ENCODE results near the gene ELMO2.

Gene ELMO2

DNA sequence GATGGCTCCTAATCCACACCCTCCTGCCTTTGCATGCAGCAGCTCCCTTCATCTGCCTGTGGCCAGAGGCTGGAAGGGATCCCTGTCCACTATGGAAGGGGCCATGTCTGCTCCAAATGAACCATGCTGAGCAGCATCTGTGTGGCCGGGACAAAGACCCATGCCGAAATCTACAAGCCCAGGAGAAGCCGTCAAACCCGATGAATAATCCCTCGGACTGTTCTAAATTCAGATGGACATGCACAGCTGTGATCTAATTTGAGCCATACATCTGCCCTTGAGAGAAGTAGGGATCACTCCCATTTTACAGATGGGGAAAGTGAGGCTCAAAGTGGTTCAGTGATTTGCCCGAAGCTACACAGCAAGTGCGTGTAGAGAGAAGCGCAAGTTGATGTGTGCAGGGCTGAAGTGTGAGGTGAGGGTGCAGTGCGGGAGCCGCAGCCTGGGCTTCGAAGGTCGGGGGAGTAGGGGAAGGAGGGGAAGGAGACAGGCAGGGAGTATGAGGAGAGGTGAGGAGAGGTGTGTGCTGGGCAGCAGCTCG, 75.5 kb downstream of the ELMO2 start:
- DNase-seq: no peak

DNA sequence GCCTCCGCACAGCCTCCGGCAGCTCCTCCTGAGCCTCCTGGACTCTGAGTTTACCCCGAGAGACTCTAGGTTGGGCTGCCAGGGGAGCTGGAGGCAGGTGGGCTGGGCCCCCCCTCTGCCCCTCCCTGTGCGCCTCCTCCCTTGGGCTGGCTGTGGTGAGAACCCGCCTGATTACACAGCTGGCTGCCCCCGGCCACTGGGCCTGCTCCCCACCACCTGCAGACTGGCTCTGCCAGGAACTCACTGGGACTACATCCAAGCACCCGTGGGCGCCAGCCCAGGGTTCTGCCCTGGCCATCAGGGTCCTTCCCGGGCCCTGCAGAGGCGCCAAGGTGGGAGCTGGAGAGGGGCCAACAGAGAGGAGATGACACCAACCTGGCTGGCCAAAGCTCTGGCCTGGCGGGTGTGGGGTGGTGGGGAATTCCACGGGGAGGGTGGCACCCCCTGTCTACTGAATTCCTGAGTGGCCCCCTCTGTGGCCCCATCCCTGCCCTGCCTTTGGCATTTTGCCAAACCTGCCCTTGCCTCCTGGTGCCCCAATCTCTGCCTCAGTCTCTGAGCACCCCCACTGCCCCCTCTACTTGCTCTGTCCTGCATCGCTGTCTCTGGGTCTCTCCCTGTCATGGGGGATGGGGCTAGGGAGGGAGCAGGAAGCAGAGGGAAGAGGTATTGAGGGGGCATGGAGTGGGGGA, 76.2 kb downstream of the ELMO2 start:
- no peak for DNase-seq

DNA sequence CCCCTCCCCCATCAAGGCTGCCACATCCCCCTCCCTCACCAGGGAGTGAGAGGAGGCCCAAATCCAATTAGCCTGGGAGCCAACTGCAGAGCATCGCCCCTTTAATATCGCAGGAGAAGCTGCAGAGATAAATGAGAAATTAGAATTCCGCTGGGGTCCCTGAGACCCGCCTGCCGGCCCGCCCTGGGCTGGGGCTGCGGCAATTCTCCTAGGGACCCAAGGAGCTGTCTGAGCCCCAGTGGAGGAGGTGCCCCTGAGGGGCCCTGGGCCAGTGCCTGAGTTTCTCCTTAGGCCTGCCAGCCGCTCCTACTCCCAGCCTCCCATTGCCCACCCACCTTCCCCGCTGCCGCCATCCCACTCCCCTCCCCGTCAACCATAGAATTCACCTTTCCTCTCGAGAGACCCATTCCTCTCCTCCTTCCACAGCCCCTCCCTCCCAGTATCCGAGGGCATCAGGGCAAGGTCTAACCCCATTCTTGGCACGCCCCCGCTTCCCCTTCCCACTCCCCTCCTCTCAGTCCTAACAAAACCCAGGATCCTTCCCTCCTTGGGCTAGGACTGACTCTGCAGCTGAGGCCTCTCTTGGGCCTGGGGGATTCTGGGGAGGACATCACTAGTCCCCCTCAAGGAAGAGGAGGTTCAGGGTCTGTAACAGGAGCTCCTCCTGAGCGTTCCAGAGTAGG, 78.1 kb downstream of the ELMO2 start:
- DNase-seq: no peak

DNA sequence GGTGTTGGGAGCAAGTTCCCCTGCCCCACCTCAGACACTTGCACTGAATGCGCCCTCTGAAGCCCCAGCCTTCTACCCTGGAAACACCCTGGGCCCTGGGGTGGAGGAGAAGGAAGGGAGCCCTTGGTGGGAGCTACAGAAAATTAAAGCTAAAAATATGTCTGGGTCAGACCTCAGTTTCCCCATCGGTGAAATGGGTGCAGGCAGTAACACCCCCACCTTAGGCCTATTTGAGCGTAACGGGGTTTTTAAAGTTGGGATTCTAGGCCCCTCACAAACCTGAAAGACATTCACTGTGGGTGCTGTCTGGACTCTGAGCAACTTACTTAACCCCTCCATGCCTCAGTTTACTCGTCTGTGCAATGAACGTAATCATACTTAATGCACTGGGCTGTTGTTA, 78.9 kb downstream of the ELMO2 start:
- no peak for DNase-seq

DNA sequence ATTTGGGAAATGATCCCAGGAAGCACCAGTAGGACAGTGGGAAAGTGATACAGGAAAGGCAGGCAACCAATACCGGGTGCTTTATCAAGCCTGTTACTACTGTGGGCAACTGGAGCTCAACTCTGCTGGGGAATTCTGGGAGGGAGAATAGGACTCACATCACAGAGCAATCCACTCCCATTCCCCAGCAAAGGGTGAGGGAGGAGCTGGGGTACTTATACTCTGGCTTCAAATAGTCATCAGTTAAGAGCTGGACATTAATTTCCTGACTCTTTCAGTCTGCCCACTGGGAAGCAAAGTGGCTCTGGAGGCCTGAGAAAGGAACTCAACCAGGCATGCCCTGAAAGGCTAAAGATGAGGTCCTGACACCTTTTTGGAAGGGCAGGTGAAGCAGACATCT, 80.6 kb downstream of the ELMO2 start:
- DNase-seq: no peak

DNA sequence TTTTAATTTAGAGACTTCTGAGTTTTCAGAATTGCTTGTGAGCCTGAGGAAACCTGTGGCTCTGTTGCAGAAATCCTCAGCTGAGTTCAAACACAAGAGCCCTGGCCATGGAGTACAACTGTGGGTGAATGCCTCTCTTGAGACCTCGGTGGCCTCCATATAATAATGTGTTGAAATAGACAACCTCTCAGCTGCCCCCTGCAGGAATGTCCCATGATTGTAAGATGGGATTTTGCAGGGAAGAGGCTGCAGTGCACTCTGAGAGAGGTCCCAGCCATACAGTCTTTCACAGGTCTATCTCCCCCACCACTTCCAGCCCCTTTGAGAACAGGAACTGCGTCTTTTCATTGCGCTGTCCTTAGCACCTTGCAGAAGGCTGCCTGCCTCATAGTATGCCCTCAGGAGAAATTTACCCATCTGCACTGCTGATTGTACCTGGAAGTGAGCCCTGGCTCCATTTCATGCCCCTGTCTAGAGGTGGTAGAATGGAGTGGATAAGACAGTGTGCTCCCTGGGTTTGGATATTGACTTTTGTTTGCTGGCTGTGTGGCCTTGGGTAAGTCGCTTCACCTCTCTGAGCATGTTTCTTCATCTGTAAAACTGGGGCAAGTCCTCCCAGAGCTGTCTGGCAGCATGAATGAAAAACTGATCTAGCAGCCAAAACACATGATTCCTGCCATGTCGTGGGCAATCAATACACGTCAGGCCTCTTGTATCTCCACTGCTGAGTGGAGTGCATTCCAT, 81.3 kb downstream of the ELMO2 start:
- DNase-seq: no peak

DNA sequence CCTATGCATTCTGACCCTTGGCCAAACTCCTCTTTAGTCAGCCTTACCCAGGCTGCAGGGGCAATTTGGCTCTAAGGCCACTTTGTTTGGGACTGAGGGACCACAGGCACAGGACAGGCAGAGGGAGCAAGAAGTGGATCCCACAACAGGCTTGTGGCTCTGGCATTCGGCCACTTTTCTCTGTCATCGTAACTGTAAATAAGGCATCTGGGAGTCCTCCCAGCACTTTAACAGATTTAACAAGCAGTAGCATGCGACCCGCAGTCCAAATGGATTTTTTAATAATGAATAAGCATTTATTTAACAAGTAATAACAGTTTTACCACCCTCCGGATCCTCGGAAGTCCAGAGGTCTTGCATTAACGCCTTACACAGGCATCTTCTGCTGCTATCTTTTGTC, 82.0 kb downstream of the ELMO2 start:
- DNase-seq: no peak

DNA sequence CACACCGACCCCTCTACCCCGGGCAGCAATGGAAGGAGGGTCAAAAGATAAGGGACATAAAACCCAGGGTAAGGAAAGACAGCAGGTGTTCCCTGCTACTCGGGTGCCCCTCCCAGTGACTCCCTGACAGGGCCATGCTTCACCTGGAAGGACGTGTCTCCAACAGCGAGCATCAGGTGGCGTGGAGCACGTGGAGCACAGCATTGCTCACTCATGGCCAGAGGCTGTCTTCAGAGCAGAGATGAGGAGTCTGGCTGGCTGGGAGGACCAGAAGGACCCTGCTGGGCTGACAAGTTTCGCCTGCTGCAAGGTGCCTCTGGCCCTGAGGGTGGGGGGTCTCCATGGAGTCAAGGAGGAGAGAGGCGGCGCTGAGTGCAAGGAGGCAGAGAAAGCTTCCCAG, 82.9 kb downstream of the ELMO2 start:
- no peak for DNase-seq

DNA sequence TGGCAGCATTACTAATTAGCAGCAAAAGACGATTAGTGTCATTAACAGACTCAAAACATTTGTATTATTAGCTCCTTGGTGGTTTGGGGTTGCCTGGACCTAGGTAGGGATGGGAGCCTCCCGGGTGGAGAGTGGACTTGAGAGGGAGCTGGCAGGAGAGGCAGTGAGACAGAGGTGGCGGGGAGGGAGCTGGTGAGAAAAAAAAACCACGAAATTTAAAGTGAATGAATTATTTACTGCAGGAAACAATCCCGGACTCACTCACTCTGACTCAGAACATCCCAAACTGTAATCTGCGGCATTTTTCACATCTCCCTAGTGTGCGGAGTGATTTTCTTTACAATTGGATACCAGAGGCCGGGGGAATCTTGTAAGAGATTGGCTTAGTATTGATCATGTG, 83.8 kb downstream of the ELMO2 start:
- no peak for DNase-seq

DNA sequence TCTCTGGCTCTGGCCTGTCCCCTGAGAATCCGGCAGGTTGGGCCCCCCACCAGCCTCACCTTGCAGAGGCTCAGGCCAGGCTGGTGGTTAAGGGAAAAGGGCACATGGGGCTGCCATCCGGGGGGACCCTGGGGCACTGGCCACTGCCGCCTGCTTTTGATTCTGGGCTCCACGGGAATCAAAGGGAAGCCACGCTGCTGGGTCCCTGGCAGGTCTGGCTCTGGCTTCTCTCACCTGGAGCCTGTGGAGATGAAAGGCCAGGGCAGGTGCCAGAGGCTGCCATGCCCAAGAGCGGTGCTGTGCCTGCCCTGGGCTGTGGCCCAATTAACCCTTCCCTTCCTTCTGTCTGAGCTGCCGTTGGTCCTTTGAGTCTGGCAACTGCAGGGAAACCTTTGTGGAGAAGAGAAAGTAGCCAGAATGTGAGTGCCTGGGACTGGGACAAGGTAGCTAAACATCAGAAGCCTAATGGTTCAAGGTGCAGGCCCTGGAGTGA, 88.7 kb downstream of the ELMO2 start:
- no peak for DNase-seq

DNA sequence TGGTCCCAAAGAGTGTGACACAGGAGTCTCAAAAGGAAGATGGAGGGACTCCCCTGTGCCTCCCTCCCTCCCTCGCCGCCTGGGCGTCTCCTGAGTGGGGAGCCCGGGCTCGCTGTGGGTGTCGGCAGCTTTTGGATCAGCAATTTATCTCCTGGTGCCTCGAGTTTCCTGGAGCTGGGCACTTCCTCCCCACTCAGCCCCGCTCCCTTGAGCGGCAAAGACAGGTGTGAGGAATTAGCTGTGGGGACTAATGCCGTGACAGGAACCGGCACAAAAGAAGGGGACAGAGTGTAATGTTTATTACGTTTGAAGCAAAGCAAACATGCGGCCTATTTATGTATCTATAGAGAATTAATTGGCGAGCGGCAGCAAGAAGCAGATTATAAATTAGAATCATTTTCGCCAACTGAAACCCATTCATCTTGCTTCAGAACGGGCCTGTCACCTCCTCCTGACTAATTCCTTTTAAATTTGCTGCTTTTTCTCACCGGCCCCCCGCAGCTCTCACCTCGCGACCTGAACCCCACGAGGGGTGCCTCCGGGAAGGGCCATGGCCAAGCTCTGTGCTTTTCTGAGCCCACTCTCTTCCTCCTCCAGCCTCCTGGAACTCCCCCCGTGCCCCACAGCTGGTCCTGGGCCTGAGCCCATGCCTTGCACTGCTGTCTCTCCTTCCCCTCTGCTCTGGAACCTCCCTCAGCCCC, 89.3 kb downstream of the ELMO2 start:
- DNase-seq: no peak
